ENCODE measurements around the gene UFSP1.

Gene UFSP1

GRCh38 chr7:100881136-100881535, 8.4 kb downstream of the UFSP1 start:
- Histone ChIP-seq H4K20me1 (ENCODE audit: insufficient read depth, low read length) (no peaks in the 10 kb centered on the region; the same call in 1 of the 2 replicates), H3K4me1 (ENCODE audit: low read length) (peaks cover 7% of the 10 kb centered on the region; the same call in 1 of the 2 replicates)

GRCh38 chr7:100880645-100881044, 8.9 kb downstream of the UFSP1 start:
- H2AFZ ChIP-seq (ENCODE audit: low read length): no peak overlapping the region
- TF ChIP-seq EZH2phosphoT487 (IDR thresholded peaks at IDR 0.05; ENCODE audit: low read length): no peak
- TF ChIP-seq EZH2 (optimal IDR thresholded peaks at IDR 0.05; ENCODE audit: low read depth, low read length): no peak
- TF ChIP-seq CTCF (IDR thresholded peaks at IDR 0.05; ENCODE audit: low read length): no peak
- no peak overlapping the region for H3K4me3 ChIP-seq (ENCODE audit: low read length)
- H3K9ac ChIP-seq (ENCODE audit: low read length): no peak overlapping the region
- H3K4me2 ChIP-seq (ENCODE audit: low read depth, low read length): no peak overlapping the region
- no peaks in the 10 kb centered on the region for H3K9me2 ChIP-seq (replicated peaks; ENCODE audit: insufficient read depth, low read length)
- H3K27ac ChIP-seq (ENCODE audit: low read length): no peak overlapping the region
- peaks cover 17% of the 10 kb centered on the region for H3K36me3 ChIP-seq (replicated peaks; ENCODE audit: insufficient read depth, low read length)
- no peaks in the 10 kb centered on the region for H3K9me3 ChIP-seq (replicated peaks; ENCODE audit: insufficient read depth, low read length)
- no peaks in the 10 kb centered on the region; the same call in 1 of the 2 replicates for H4K20me1 ChIP-seq (ENCODE audit: insufficient read depth, low read length)
- H3K27me3 ChIP-seq (replicated peaks; ENCODE audit: insufficient read depth, low read length): no peaks in the 10 kb centered on the region
- peaks cover 7% of the 10 kb centered on the region; the same call in 1 of the 2 replicates for H3K4me1 ChIP-seq (ENCODE audit: low read length)
- peaks cover 68% of the 10 kb centered on the region for H3K79me2 ChIP-seq (ENCODE audit: low read length)
- no peaks in the 10 kb centered on the region for H3F3A ChIP-seq (ENCODE audit: insufficient read depth, low read length)
- DNase-seq: no peak

More at GRCh38 chr7:100881136-100881535, 8.4 kb downstream of the UFSP1 start:
- Histone ChIP-seq H3F3A (ENCODE audit: insufficient read depth, low read length) (no peaks in the 10 kb centered on the region), H3K79me2 (ENCODE audit: low read length) (peaks cover 63% of the 10 kb centered on the region), H3K27me3 (replicated peaks; ENCODE audit: insufficient read depth, low read length) (no peaks in the 10 kb centered on the region), H3K9me3 (replicated peaks; ENCODE audit: insufficient read depth, low read length) (no peaks in the 10 kb centered on the region), H3K4me2 (ENCODE audit: low read depth, low read length) (no peak overlapping the region), H3K4me3 (ENCODE audit: low read length) (no peak overlapping the region), H2AFZ (ENCODE audit: low read length) (no peak overlapping the region), H3K9me2 (replicated peaks; ENCODE audit: insufficient read depth, low read length) (no peaks in the 10 kb centered on the region), H3K27ac (ENCODE audit: low read length) (no peak overlapping the region), H3K9ac (ENCODE audit: low read length) (no peak overlapping the region), H3K36me3 (replicated peaks; ENCODE audit: insufficient read depth, low read length) (peaks cover 22% of the 10 kb centered on the region)
- TF ChIP-seq EZH2 (optimal IDR thresholded peaks at IDR 0.05; ENCODE audit: low read depth, low read length) (no peak), EZH2phosphoT487 (IDR thresholded peaks at IDR 0.05; ENCODE audit: low read length) (no peak), CTCF (IDR thresholded peaks at IDR 0.05; ENCODE audit: low read length) (no peak)
- DNase-seq: no peak

- Histone ChIP-seq H3K9me2 (replicated peaks; ENCODE audit: insufficient read depth, low read length) (no peaks in the 10 kb centered on the region), H3K4me1 (ENCODE audit: low read length) (peaks cover 7% of the 10 kb centered on the region; the same call in 1 of the 2 replicates), H3K27me3 (replicated peaks; ENCODE audit: insufficient read depth, low read length) (no peaks in the 10 kb centered on the region), H3K4me2 (ENCODE audit: low read depth, low read length) (no peak overlapping the region), H3K36me3 (replicated peaks; ENCODE audit: insufficient read depth, low read length) (peaks cover 8% of the 10 kb centered on the region; the same call in 1 of the 2 replicates), H3K4me3 (ENCODE audit: low read length) (no peak overlapping the region), H3K27ac (ENCODE audit: low read length) (no peak overlapping the region), H3K9me3 (replicated peaks; ENCODE audit: insufficient read depth, low read length) (no peaks in the 10 kb centered on the region), H4K20me1 (ENCODE audit: insufficient read depth, low read length) (no peaks in the 10 kb centered on the region; the same call in 1 of the 2 replicates), H3F3A (ENCODE audit: insufficient read depth, low read length) (0 out of 2 replicates have a peak, but pooled peaks cover 3% of the 10 kb centered on the region), H3K79me2 (ENCODE audit: low read length) (peaks cover 75% of the 10 kb centered on the region), H2AFZ (ENCODE audit: low read length) (no peak overlapping the region), H3K9ac (ENCODE audit: low read length) (no peak overlapping the region)
- DNase-seq: no peak
- TF ChIP-seq EZH2phosphoT487 (IDR thresholded peaks at IDR 0.05; ENCODE audit: low read length) (no peak), CTCF (IDR thresholded peaks at IDR 0.05; ENCODE audit: low read length) (no peak), EZH2 (optimal IDR thresholded peaks at IDR 0.05; ENCODE audit: low read depth, low read length) (no peak)
These were observed 9.7 kb downstream of the UFSP1 start for GRCh38 chr7:100879685-100880261.
